Cardiac fibroblast (primary cell): ENCODE results near the gene SERPINF2.
A peak's percentile ranks its signal among the peaks of the same experiment; 100 is the strongest.

ENCODE experiments used
- DNase-seq, 2 donors: peaks; one replicate each; pipeline versions ENCODE4 v3.0.0 to v3.0.0-alpha.2; 2010; ENCODE audit warnings: low read depth in 2 of 2
- H3K4me3 ChIP-seq, 2 donors: replicated peaks in 1 of 2; 1 replicate in 1 of 2; 2 replicates in 1 of 2; pipeline ENCODE4 v1.5.1; 2011; ENCODE audit warnings: low read depth in 2 of 2, low read length in 2 of 2, mild to moderate bottlenecking in 2 of 2, moderate library complexity in 1 of 2
- TF ChIP-seq, protein P1 (sequence below): IDR thresholded peaks from one replicate; pipeline ENCODE4 v1.5.1; 2011; ENCODE audit warnings: low read depth, mild to moderate bottlenecking, low read length, inconsistent platforms

Gene SERPINF2

DNA sequence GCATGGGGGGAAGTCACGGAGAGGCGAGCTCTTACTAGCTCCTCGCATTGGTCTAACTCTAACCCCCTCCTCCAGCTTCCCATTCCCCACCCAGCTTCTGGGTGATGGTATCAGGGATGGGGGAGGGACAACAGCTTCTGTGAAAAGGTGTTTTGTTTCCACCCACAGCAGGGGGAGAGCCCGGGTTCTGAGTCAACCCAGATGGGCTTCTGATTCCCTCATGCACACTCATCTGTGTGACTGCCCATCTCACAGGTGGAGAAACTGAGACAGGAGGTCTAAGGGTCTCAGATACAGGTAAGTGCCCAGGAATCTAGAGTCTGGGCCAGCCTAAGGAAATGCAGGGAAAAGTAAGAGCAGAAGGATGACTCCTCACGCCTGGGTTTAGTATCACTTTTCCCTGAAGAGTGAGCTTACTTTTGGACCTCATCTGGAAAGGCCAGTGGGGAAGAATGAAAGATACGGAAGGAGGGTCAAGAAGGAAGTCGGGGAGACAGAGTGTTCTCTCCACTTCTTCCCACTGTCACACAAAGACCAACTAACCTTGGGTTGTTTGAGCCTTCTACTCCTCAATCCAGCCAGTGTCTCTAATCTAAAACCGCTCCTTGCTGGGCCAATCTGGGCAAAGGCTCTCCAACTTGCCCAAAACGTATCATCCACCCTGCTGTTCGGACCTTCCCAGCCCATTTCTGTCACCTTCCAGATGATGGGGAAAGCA, 29.4 kb upstream of the SERPINF2 start:
- no peak for DNase-seq
- TF ChIP-seq, protein P1, sequence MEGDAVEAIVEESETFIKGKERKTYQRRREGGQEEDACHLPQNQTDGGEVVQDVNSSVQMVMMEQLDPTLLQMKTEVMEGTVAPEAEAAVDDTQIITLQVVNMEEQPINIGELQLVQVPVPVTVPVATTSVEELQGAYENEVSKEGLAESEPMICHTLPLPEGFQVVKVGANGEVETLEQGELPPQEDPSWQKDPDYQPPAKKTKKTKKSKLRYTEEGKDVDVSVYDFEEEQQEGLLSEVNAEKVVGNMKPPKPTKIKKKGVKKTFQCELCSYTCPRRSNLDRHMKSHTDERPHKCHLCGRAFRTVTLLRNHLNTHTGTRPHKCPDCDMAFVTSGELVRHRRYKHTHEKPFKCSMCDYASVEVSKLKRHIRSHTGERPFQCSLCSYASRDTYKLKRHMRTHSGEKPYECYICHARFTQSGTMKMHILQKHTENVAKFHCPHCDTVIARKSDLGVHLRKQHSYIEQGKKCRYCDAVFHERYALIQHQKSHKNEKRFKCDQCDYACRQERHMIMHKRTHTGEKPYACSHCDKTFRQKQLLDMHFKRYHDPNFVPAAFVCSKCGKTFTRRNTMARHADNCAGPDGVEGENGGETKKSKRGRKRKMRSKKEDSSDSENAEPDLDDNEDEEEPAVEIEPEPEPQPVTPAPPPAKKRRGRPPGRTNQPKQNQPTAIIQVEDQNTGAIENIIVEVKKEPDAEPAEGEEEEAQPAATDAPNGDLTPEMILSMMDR: no peak
- peak overlapping the region; percentile 93 to 95 for H3K4me3 ChIP-seq

DNA sequence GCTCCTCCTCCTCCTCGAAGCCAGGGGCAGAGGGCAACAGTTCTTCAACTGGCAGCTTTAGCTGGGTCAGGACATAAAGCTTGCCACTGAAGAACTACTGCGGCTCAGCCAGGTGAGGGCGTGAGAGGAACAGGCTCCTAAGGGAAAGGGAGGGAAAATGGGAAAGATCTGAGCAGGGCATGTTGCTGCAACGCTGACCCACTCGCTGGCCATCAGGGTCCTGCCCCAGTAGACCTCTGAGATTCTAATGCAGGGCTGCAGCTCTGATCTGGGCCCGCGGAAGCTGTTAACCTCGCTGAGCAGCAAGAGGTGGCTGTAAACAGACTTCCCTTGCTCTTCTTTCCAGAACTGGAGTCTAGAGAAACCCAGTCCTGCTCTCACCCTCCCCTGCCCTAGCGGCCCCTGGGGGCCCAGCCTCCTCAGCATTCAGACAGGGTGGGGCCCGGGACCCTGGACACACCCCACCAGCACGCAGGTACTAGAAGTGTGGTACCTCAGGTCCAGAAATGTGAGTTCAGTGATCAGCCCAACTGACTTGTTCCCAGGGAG, 28.7 kb upstream of the SERPINF2 start:
- H3K4me3 ChIP-seq: peak overlapping the region; percentile 93 to 95
- TF ChIP-seq, protein P1: peak; percentile 29
- peak in 1 of 2 donors; percentile 58 for DNase-seq

DNA sequence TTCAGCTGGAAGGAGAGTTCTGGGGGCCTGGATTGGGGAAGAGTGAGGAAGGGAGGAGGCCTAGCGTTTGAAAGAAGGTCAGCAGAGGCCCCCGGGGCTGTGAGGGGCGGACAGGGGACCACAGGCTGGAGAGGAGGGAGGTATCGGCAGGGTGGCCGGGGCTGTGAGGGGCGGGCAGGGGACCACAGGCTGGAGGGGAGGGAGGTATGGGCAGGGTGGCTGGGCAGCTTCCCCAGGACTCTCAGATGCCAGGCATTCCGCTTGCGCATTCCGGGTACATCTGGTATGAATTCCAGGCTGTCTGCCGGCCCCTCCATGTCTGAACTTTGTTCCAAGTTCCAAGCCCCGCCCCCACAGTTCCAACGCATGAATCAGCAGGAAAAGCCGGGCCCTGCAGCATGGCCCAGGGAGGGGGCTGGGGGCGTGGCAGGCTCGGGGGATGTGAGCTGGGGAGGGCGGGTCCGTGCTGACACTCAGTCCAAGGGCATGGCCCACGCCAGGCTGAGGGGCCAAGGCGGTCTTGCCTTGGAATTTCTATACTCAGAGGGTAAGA, 28.2 kb upstream of the SERPINF2 start:
- TF ChIP-seq, protein P1: no peak
- peak; percentile 99 for DNase-seq
- peak overlapping the region; percentile 93 to 95 for H3K4me3 ChIP-seq

DNA sequence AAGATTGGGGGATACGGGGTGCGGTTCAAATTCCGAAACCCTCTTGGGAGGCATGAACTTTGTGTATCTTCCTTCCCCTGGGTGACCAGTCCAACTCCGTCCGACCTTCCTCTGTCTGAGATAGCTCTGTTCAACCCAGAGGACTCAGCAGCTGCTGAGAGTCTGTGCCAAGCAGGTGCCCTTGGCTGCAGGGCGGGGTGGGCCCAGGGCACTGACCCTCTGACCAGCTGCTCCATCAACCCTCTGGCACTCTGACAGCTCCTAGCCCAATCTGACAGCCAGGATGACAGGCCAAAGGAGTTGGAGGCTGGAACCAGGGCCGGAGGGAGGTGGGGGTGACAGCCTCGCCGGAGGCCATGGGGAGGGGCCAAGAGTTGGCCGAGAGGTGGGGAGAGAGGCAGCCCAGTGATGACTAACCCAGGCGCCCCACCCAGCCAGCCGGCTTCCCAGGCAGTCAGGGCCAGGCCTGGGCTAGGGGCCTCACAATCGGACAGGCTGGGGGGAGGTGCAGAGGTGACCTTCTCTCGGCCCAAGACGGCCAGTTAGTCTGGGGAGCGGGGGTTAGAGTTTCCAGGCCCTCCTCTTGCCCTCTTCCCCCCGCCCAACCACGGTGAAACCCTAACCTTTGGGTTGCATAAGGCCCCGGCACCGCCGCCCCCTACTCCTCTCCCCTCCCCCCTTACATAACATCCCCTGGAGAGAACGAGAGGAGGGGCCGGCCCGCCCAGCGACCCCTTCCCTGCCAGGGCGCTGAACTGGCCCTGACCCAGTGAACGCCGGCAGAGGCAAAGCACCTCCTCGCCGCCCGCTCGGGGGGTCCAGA, 27.5 kb upstream of the SERPINF2 start:
- H3K4me3 ChIP-seq: peak overlapping the region; percentile 93 to 95
- TF ChIP-seq, protein P1: no peak
- DNase-seq: peak; percentile 93 to 97

DNA sequence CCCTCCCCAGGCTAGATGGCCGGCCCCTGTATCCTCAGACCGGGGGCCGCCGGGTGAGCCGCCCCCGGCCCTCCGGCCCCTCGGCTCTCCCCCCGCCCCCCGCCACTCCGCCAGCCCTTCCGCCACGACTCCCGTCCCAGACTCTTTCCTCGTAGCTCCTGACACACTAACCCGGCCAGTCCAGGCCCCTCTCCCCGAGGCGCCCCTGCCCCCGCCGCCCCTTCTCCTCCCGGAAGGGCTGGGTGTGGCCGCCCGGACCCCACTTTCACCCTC, 26.9 kb upstream of the SERPINF2 start:
- no peak for DNase-seq
- H3K4me3 ChIP-seq: peak overlapping the region; percentile 93 to 95
- TF ChIP-seq, protein P1: no peak

DNA sequence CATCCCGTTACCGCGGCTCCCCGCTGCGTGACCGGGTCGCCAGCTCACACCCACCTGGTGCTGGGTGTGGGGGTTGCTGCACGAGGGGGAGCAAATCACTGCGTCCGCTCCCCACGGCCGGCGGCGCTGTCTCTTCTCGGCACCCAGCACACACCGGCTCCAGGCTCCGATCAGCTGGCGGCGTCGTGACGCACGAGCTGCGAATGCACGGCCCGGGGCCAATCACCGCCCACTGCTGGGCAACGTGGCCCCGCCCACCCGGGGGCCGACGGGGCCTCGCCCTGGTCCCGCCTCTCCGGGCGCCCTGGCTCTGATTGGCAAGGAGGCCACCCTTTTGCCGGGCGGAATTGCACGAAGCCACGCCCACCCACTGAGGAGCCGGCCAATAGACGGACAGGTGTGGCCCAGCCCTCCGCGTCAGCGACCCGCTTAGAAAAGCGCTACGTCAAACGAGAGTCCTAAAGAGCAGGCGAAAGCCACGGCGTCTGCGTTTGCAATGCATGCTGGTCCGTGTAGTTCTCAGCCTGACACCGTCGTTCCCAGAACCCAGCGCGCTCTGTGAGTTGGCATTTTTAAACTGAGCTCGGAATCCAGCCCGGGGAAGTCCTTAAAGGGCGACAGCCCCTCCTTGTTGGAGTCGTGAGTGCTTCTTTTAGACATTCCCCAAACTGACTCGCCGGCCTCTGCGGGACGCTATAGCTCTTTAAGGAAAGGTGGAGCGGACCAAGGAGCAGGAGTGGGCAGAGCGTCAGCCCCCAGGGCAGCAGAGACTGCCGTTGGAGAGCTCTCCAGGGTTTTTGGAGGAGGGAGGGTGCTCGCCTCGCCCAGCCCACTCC, 26.4 kb upstream of the SERPINF2 start:
- peak overlapping the region; percentile 93 to 95 for H3K4me3 ChIP-seq
- TF ChIP-seq, protein P1: peak; percentile 17
- DNase-seq: peak; percentile 100
